ENCODE data around the gene TRMU.

Gene TRMU

GRCh38 chr22:46335201-46336118 is at the start of gene TRMU:
Gene TRMU (plus strand): TSS chr22:46335714. CDS start chr22:46335765, 51 bp downstream.
- peak; percentile 25 for DNase-seq (ENCODE audit: low read depth)

GRCh38 chr22:46286006-46286405 is 49.5 kb upstream of the TRMU start:
- no peak for DNase-seq (ENCODE audit: low read depth)

GRCh38 chr22:46286941-46287872 is 48.3 kb upstream of the TRMU start:
- DNase-seq (ENCODE audit: low read depth) = no peak

GRCh38 chr22:46287873-46288751 is 47.4 kb upstream of the TRMU start:
- DNase-seq (ENCODE audit: low read depth) = no peak

- no peak for DNase-seq (ENCODE audit: low read depth)
Measured at GRCh38 chr22:46288846-46289243, 46.7 kb upstream of the TRMU start.

- no peak for DNase-seq (ENCODE audit: low read depth)
Measured at GRCh38 chr22:46289244-46289891, 46.1 kb upstream of the TRMU start.

- no peak for DNase-seq (ENCODE audit: low read depth)
Measured at GRCh38 chr22:46290121-46290842, 45.2 kb upstream of the TRMU start.

- no peak for DNase-seq (ENCODE audit: low read depth)
Measured at GRCh38 chr22:46290843-46291785, 44.4 kb upstream of the TRMU start.

- DNase-seq (ENCODE audit: low read depth) = no peak
Measured at GRCh38 chr22:46292173-46292572, 43.3 kb upstream of the TRMU start.

- no peak for DNase-seq (ENCODE audit: low read depth)
Measured at GRCh38 chr22:46292732-46293131, 42.8 kb upstream of the TRMU start.

GRCh38 chr22:46293577-46294260 is 41.8 kb upstream of the TRMU start:
- peak; percentile 27 for DNase-seq (ENCODE audit: low read depth)

GRCh38 chr22:46294784-46295183 is 40.7 kb upstream of the TRMU start:
- DNase-seq (ENCODE audit: low read depth) = no peak

GRCh38 chr22:46295277-46295971 is 40.1 kb upstream of the TRMU start:
- no peak for DNase-seq (ENCODE audit: low read depth)

- peak; percentile 75 for DNase-seq (ENCODE audit: low read depth)
Measured at GRCh38 chr22:46296257-46297150, 39.0 kb upstream of the TRMU start, which contains the start of gene GTSE1. Gene GTSE1 (plus strand): TSS chr22:46296870. CDS start chr22:46297401, 531 bp downstream.

GRCh38 chr22:46297151-46297812 is 38.2 kb upstream of the TRMU start:
- DNase-seq (ENCODE audit: low read depth) = no peak

GRCh38 chr22:46299101-46299500 is 36.4 kb upstream of the TRMU start:
- no peak for DNase-seq (ENCODE audit: low read depth)
